Omental fat pad (tissue), 4 donors: Measurements from ENCODE around the gene DNAH5. TPM values are rescaled to one million over a fixed set of nuclear protein-coding genes. Genes with fewer than 3 reads are reported as not detected.

Experiments
- ATAC-seq: fragments of 150-250 bp; one replicate; pipeline ENCODE4 v1.9.1; 2016; ENCODE audit warnings: mild to moderate bottlenecking, moderate library complexity; ENCODE audit not compliant: low FRiP score
- DNase-seq: peaks from one replicate; pipeline ENCODE4 v3.0.0-alpha.2; 2019; ENCODE audit warnings: low spot score
- CTCF ChIP-seq, 3 donors: fragments of 450-650 bp; IDR thresholded peaks; one replicate each; pipeline ENCODE4 v1.5.1; 2016 to 2017; ENCODE audit warnings: antibody characterized with exemption in 3 of 3, mild to moderate bottlenecking in 3 of 3, moderate library complexity in 2 of 3
- total RNA-seq, 4 donors: library from RNA; depleted of rRNA; stranded (reverse); fragments of >200 nt; gene quantifications; one replicate each; pipeline ENCODE4 v1.1.0, GENCODE V29; 2016

The DNAH5 gene
- total RNA-seq, 4 donors from 2014 or later, result 0.19 to 0.96 (median 0.46) TPM; not detected in 1

GRCh38 chr5:13926731-13927130 is 17.8 kb downstream of the DNAH5 start:
- DNase-seq (no peak), ATAC-seq (no peak)
- TF ChIP-seq CTCF (IDR thresholded peaks at IDR 0.05), result no peak

GRCh38 chr5:13921578-13921977 is 22.9 kb downstream of the DNAH5 start:
- TF ChIP-seq CTCF (IDR thresholded peaks at IDR 0.05), result no peak
- no peak for ATAC-seq
- no peak for DNase-seq

GRCh38 chr5:13919786-13920185 is 24.7 kb downstream of the DNAH5 start:
- ATAC-seq (no peak), DNase-seq (no peak)
- no peak for TF ChIP-seq CTCF (IDR thresholded peaks at IDR 0.05)

- no peak for TF ChIP-seq CTCF (IDR thresholded peaks at IDR 0.05)
- ATAC-seq (no peak), DNase-seq (no peak)
These were observed 25.4 kb downstream of the DNAH5 start for GRCh38 chr5:13919087-13919486.

GRCh38 chr5:13917061-13917460 is 27.4 kb downstream of the DNAH5 start:
- ATAC-seq (no peak), DNase-seq (no peak)
- TF ChIP-seq CTCF (IDR thresholded peaks at IDR 0.05), result no peak

- DNase-seq (no peak), ATAC-seq (no peak)
- no peak for TF ChIP-seq CTCF (IDR thresholded peaks at IDR 0.05)
These were observed 30.5 kb downstream of the DNAH5 start for GRCh38 chr5:13913962-13914361.

GRCh38 chr5:13910637-13911288 is 33.7 kb downstream of the DNAH5 start:
- no peak for ATAC-seq
- TF ChIP-seq CTCF (IDR thresholded peaks at IDR 0.05), result no peak
- no peak for DNase-seq
